ENCODE measurements around the gene ZEB2.

ZEB2 gene

GRCh38 chr2:144343145-144343544 lies 176.8 kb downstream of the ZEB2 start:
- DNase-seq: no peak

- no peak for DNase-seq
Measured at GRCh38 chr2:144341538-144341937, 178.4 kb downstream of the ZEB2 start.

GRCh38 chr2:144339048-144339447 lies 180.9 kb downstream of the ZEB2 start:
- DNase-seq: no peak

GRCh38 chr2:144334551-144334950 lies 185.4 kb downstream of the ZEB2 start:
- DNase-seq: no peak

Measured in activated CD4-positive, alpha-beta T cell treated with anti-CD3 and anti-CD28 coated beads, Interleukin-2, Interleukin-6, amounts not matched to agents 100 ng/mL and 50 ng/mL, durations not matched to agents 16 hours and 8 hours (primary cell).